Measurements from ENCODE around the gene GAS7. TPM values are rescaled to one million over a fixed set of nuclear protein-coding genes. Genes with fewer than 3 reads are reported as not detected.

GAS7 gene
- total RNA-seq, 6 donors from 2014 or later: 19.9 to 87.1 (median 41.5) TPM

GRCh38 chr17:9932491-9932890, 265.9 kb downstream of the GAS7 start:
- Histone ChIP-seq H3K27ac (no peak overlapping the region), H3K27me3 (no peaks in the 10 kb centered on the region), H3K36me3 (peaks cover 0 to 5% (median 2%) of the 10 kb centered on the region in 4 donors), H3K9me3 (no peaks in the 10 kb centered on the region), H3K4me1 (peaks cover 0 to 4% (median 0%) of the 10 kb centered on the region in 4 donors), H3K4me3 (no peak overlapping the region)
- DNase-seq: no peak
- ATAC-seq (ENCODE audit: low FRiP score in 2 of 2): no peak
- TF ChIP-seq POLR2AphosphoS5 (IDR thresholded peaks at IDR 0.05): no peak
- no peak for TF ChIP-seq EP300 (IDR thresholded peaks at IDR 0.05)
- TF ChIP-seq CTCF (IDR thresholded peaks at IDR 0.05): no peak
- no peak for TF ChIP-seq POLR2A (IDR thresholded peaks at IDR 0.05)
- WGBS, 2 donors: 58 to 72% methylated on average over 2 of the region's 2 CpGs

GRCh38 chr17:9931144-9931741, 267.2 kb downstream of the GAS7 start:
- TF ChIP-seq POLR2A (IDR thresholded peaks at IDR 0.05) (no peak), CTCF (IDR thresholded peaks at IDR 0.05) (no peak), POLR2AphosphoS5 (IDR thresholded peaks at IDR 0.05) (no peak), EP300 (IDR thresholded peaks at IDR 0.05) (no peak)
- Histone ChIP-seq H3K27me3 (no peaks in the 10 kb centered on the region), H3K36me3 (peaks cover 0 to 9% (median 3%) of the 10 kb centered on the region in 4 donors), H3K4me1 (no peaks in the 10 kb centered on the region), H3K4me3 (no peak overlapping the region), H3K9me3 (no peaks in the 10 kb centered on the region), H3K27ac (no peak overlapping the region)
- ATAC-seq (ENCODE audit: low FRiP score in 2 of 2) (no peak), DNase-seq (no peak)
- 80% methylated on average over 11 to 12 of the region's 12 CpGs for WGBS, 2 donors

- no peak overlapping the region for H3K27ac ChIP-seq
- TF ChIP-seq EP300 (IDR thresholded peaks at IDR 0.05): no peak
- TF ChIP-seq CTCF (IDR thresholded peaks at IDR 0.05): no peak
- ATAC-seq (ENCODE audit: low FRiP score in 2 of 2): peak in 1 of 2 donors; percentile 65
- no peak for DNase-seq
- no peak overlapping the region for H3K4me3 ChIP-seq
- H3K4me1 ChIP-seq: peaks cover 0 to 2% (median 0%) of the 10 kb centered on the region in 4 donors
- no peaks in the 10 kb centered on the region for H3K9me3 ChIP-seq
- H3K36me3 ChIP-seq: peaks cover 0 to 18% (median 3%) of the 10 kb centered on the region in 4 donors
- no peaks in the 10 kb centered on the region for H3K27me3 ChIP-seq
- 75 to 83% methylated on average over 8 of the region's 8 CpGs for WGBS, 2 donors
Measured at GRCh38 chr17:9929871-9930270, 268.5 kb downstream of the GAS7 start.

GRCh38 chr17:9928601-9929333, 269.6 kb downstream of the GAS7 start:
- DNase-seq: no peak
- Histone ChIP-seq H3K36me3 (peaks cover 0 to 18% (median under 1%) of the 10 kb centered on the region in 4 donors), H3K27me3 (no peaks in the 10 kb centered on the region), H3K4me3 (no peak overlapping the region), H3K27ac (no peak overlapping the region), H3K4me1 (peaks cover 0 to 4% (median 0%) of the 10 kb centered on the region in 4 donors), H3K9me3 (no peaks in the 10 kb centered on the region)
- peak in 1 of 2 donors; percentile 62 for ATAC-seq (ENCODE audit: low FRiP score in 2 of 2)
- TF ChIP-seq POLR2AphosphoS5 (IDR thresholded peaks at IDR 0.05) (no peak), CTCF (IDR thresholded peaks at IDR 0.05) (no peak), EP300 (IDR thresholded peaks at IDR 0.05) (no peak), POLR2A (IDR thresholded peaks at IDR 0.05) (no peak)
- WGBS, 2 donors: 46 to 52% methylated on average over 13 of the region's 13 CpGs
